ENCODE results near the gene KCNIP1. TPM values are rescaled to one million over a fixed set of nuclear protein-coding genes. Genes with fewer than 3 reads are reported as not detected.
"Not testable (repeated sequence)": the region's sequence is repeated elsewhere in the genome, so short reads cannot be mapped to it uniquely, and the experiment has no call there.

KCNIP1 gene
- total RNA-seq, 1 donor from 2014 or later: 2.3 TPM

DNA sequence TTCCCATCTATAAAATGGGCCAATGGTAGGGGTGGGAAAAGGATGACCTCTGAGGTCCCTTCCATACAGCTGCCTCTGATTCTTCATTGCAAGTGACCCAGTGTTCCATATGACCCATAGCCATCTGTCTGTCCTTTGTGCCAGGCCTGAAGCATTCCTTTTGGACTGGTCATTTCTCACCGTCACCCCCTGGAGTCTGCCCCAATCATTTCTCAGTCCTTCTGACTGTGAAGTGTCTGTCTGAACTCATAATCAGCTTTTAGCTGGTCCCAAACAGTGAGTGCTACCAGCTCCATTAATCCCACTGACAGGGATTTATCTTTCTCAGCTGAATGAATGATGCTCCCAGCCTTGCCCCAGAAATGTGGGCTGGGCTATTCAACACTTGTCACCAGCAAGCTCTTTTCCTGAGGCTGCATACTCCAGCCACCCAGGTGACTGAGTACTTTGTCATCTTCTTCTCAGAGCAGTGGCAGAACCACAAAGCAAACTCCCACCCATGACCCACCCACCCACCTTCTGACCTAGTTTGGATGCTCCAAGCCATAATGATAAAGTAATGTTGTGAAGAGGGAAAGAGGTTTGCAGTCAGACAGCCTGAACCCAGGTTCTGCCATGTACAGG lies 37.4 kb downstream of the KCNIP1 start:
- H3K4me3 Mint-ChIP-seq: no peak overlapping the region
- TF ChIP-seq, protein P1, sequence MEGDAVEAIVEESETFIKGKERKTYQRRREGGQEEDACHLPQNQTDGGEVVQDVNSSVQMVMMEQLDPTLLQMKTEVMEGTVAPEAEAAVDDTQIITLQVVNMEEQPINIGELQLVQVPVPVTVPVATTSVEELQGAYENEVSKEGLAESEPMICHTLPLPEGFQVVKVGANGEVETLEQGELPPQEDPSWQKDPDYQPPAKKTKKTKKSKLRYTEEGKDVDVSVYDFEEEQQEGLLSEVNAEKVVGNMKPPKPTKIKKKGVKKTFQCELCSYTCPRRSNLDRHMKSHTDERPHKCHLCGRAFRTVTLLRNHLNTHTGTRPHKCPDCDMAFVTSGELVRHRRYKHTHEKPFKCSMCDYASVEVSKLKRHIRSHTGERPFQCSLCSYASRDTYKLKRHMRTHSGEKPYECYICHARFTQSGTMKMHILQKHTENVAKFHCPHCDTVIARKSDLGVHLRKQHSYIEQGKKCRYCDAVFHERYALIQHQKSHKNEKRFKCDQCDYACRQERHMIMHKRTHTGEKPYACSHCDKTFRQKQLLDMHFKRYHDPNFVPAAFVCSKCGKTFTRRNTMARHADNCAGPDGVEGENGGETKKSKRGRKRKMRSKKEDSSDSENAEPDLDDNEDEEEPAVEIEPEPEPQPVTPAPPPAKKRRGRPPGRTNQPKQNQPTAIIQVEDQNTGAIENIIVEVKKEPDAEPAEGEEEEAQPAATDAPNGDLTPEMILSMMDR (IDR thresholded peaks at IDR 0.05; ENCODE audit: unreplicated experiment): no peak
- H3K27ac Mint-ChIP-seq: no peak overlapping the region
- no peaks in the 10 kb centered on the region for H3K36me3 Mint-ChIP-seq
- H3K27me3 Mint-ChIP-seq (ENCODE audit: low read depth): peaks cover 34% of the 10 kb centered on the region
- no peak for DNase-seq (ENCODE audit: low spot score in 2 of 2, unreplicated experiment in 2 of 2)
- H3K9me3 Mint-ChIP-seq: peaks cover 13% of the 10 kb centered on the region
- H3K4me1 Mint-ChIP-seq: peaks cover 7% of the 10 kb centered on the region

DNA sequence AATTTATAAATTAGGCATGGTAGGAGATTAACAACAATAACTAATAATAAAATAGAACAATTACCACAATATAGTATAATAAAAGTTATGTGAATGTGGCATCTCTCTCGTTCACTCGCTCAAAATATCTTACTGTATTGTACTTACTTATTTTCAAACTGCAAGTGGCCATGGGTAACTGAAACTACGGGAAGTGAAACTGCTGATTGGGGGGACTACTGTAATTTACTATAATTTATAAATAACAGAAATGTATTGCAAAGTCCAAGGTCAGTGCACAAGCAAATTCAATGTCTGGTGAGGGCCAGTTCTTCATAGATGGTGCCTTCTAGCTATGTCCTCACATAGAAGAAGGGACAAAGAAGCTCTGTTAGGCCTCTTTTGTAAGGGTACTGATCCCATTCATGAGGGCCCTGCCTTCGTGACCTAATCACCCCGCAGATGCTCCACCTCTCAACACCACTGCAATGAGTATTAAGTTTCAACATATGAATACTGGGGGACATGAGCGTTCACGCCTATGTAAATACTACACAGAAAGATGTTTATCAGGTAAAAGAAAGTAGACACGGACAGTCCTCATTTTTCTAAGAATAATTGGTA lies 39.0 kb downstream of the KCNIP1 start:
- Mint-ChIP-seq H3K27ac (no peak overlapping the region), H3K9me3 (peaks cover 13% of the 10 kb centered on the region), H3K36me3 (no peaks in the 10 kb centered on the region), H3K27me3 (ENCODE audit: low read depth) (peaks cover 34% of the 10 kb centered on the region), H3K4me3 (no peak overlapping the region), H3K4me1 (no peaks in the 10 kb centered on the region)
- TF ChIP-seq, protein P1 (IDR thresholded peaks at IDR 0.05; ENCODE audit: unreplicated experiment): no peak
- DNase-seq (ENCODE audit: low spot score in 2 of 2, unreplicated experiment in 2 of 2): no peak

DNA sequence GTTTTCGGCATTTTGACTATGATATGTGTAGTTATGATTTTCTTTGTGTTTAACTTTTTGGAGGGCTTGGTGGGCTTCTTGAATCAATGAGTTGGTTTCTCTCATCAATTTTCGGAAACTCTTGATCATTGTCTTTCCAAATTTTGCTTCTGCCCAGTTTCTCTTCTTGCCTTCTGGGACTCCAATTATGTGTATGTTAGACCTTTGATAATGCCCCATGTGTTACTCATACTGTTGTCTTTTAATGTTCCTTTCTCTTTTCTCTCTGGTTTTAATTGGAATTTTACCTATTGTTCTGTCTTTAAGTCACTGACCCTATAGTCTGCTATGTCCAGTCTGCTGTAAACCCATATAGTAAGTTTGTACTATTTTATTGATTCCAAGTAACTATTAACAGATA lies 41.5 kb downstream of the KCNIP1 start:
- Mint-ChIP-seq H3K4me3 (no peak overlapping the region), H3K27ac (no peak overlapping the region), H3K9me3 (peaks cover 13% of the 10 kb centered on the region), H3K4me1 (no peaks in the 10 kb centered on the region), H3K36me3 (no peaks in the 10 kb centered on the region), H3K27me3 (ENCODE audit: low read depth) (peaks cover 20% of the 10 kb centered on the region)
- TF ChIP-seq, protein P1 (IDR thresholded peaks at IDR 0.05; ENCODE audit: unreplicated experiment): no peak
- DNase-seq (ENCODE audit: low spot score in 2 of 2, unreplicated experiment in 2 of 2): no peak

GRCh38 chr5:170545811-170546210 lies 42.0 kb downstream of the KCNIP1 start:
- H3K9me3 Mint-ChIP-seq: peaks cover 13% of the 10 kb centered on the region
- H3K4me1 Mint-ChIP-seq: no peaks in the 10 kb centered on the region
- peaks cover 20% of the 10 kb centered on the region for H3K27me3 Mint-ChIP-seq (ENCODE audit: low read depth)

GRCh38 chr5:170546282-170546681 lies 42.5 kb downstream of the KCNIP1 start:
- TF ChIP-seq, protein P1 (IDR thresholded peaks at IDR 0.05; ENCODE audit: unreplicated experiment): no peak
- H3K27ac Mint-ChIP-seq: no peak overlapping the region
- H3K4me1 Mint-ChIP-seq: no peaks in the 10 kb centered on the region
- no peak for DNase-seq (ENCODE audit: low spot score in 2 of 2, unreplicated experiment in 2 of 2)
- peaks cover 13% of the 10 kb centered on the region for H3K9me3 Mint-ChIP-seq
- H3K36me3 Mint-ChIP-seq: no peaks in the 10 kb centered on the region
- H3K4me3 Mint-ChIP-seq: no peak overlapping the region
- H3K27me3 Mint-ChIP-seq (ENCODE audit: low read depth): peaks cover 20% of the 10 kb centered on the region

More at GRCh38 chr5:170545811-170546210, 42.0 kb downstream of the KCNIP1 start:
- TF ChIP-seq, protein P1 (IDR thresholded peaks at IDR 0.05; ENCODE audit: unreplicated experiment): no peak
- Mint-ChIP-seq H3K4me3 (no peak overlapping the region), H3K27ac (no peak overlapping the region), H3K36me3 (no peaks in the 10 kb centered on the region)
- DNase-seq (ENCODE audit: low spot score in 2 of 2, unreplicated experiment in 2 of 2): no peak

- not testable (repeated sequence) for H3K9me3 Mint-ChIP-seq; DNase-seq (ENCODE audit: low spot score in 2 of 2, unreplicated experiment in 2 of 2); H3K4me3 Mint-ChIP-seq; H3K4me1 Mint-ChIP-seq; H3K27ac Mint-ChIP-seq; H3K36me3 Mint-ChIP-seq
- peaks cover 22% of the 10 kb centered on the region for H3K27me3 Mint-ChIP-seq (ENCODE audit: low read depth)
Measured at GRCh38 chr5:170550382-170550781, 46.6 kb downstream of the KCNIP1 start.

Measured in mesothelial cell of epicardium (in vitro differentiated cells).